ENCODE results near the gene SVOP.

DNA sequence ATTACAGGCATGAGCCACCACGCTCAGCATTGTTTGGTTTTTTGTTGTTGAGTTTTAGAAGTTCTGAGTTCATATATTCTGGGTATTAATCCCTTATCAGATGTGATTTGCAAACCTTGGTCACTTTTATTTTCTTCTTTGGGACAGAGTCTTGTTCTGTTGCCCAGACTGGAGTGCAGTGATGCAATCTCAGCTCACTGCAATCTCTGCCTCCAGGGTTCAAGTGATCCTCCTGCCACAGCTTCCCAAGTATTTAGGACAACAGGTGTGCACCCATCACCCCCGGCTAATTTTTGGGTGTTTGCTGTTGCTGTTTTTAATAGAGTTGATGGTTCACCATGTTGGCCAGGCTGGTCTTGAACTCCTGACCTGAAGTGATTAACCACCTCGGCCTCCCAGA lies 43.3 kb upstream of the SVOP start:
- TF ChIP-seq CTCF (conservative IDR thresholded peaks at IDR 0.05 in 1 of 2, IDR thresholded peaks at IDR 0.05 in 1 of 2; ENCODE audit: extremely low read depth in 1 of 2, insufficient read depth in 1 of 2, low read depth in 1 of 2, low read length in 2 of 2) (no peak), EZH2 (IDR thresholded peaks at IDR 0.05; ENCODE audit: borderline replicate concordance, low read length) (no peak)

All from mammary epithelial cell (primary cell).